ENCODE results near the gene TCEANC.
"Not testable (repeated sequence)": the region's sequence is repeated elsewhere in the genome, so short reads cannot be mapped to it uniquely, and the experiment has no call there.

Gene TCEANC

GRCh38 chrX:13645464-13646153 lies 7.3 kb upstream of the TCEANC start:
- Histone ChIP-seq H3K27me3 (ENCODE audit: control insufficient read depth, insufficient read depth, low read length) (no peaks in the 10 kb centered on the region), H3K9ac (ENCODE audit: low read length) (no peak overlapping the region), H3K36me3 (ENCODE audit: control insufficient read depth, insufficient read depth, low read length) (no peaks in the 10 kb centered on the region), H3K9me3 (ENCODE audit: control insufficient read depth, low read length) (no peaks in the 10 kb centered on the region), H3K4me1 (ENCODE audit: control insufficient read depth, insufficient read depth, low read length) (no peaks in the 10 kb centered on the region), H3K4me3 (ENCODE audit: low read length) (no peak overlapping the region)

DNA sequence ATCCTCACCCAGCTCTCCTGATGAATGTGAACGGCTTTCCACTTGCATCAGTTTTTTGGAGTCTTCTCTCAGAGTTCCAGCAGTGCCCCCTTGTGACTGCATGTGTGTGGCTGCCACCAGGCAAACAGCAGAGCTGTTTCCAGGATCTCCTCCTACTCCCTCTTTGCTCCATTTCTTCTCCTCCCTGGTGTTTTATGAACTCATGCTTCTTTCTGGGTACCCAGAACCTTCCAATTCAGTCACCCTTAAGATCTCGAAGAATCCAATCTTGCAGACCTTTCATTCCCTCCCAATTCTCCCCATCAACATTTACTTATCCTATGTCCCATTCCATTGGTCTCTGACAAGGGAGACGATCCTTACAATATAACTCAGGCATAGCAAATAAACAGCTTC lies 6.8 kb upstream of the TCEANC start:
- Histone ChIP-seq H3K9ac (ENCODE audit: low read length) (no peak overlapping the region), H3K27me3 (ENCODE audit: control insufficient read depth, insufficient read depth, low read length) (no peaks in the 10 kb centered on the region), H3K9me3 (ENCODE audit: control insufficient read depth, low read length) (no peaks in the 10 kb centered on the region), H3K4me1 (ENCODE audit: control insufficient read depth, insufficient read depth, low read length) (no peaks in the 10 kb centered on the region), H3K4me3 (ENCODE audit: low read length) (no peak overlapping the region), H3K36me3 (ENCODE audit: control insufficient read depth, insufficient read depth, low read length) (no peaks in the 10 kb centered on the region)

DNA sequence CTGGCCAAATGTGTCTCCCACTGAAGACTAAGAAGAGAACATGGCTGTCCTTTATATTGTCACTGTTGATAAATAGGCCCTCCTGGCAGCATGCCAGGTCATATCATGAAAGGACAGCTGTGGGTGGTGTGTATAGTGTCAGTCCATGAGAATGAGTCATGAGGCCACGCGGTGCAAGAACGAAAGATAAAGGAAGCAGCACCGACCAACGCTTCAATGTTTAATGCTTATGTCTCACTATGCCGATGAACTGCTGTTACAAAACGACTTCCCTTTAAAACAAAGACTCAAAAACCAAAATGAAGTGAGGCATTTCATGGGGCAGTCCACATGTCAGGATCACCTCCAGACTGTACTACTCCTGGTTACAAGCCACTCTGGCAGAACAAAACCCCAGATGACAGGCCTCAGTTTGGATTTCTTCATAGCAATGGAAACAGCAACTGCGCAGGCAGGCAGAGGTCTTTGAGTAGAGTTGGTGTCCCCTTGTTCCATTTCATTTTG lies 5.2 kb upstream of the TCEANC start:
- no peaks in the 10 kb centered on the region for H3K27me3 ChIP-seq (ENCODE audit: control insufficient read depth, insufficient read depth, low read length)
- H3K36me3 ChIP-seq (ENCODE audit: control insufficient read depth, insufficient read depth, low read length), result no peaks in the 10 kb centered on the region
- no peak overlapping the region for H3K9ac ChIP-seq (ENCODE audit: low read length)
- H3K9me3 ChIP-seq (ENCODE audit: control insufficient read depth, low read length), result no peaks in the 10 kb centered on the region
- H3K4me1 ChIP-seq (ENCODE audit: control insufficient read depth, insufficient read depth, low read length), result no peaks in the 10 kb centered on the region
- H3K4me3 ChIP-seq (ENCODE audit: low read length), result no peak overlapping the region

- H3K36me3 ChIP-seq (ENCODE audit: control insufficient read depth, insufficient read depth, low read length); H3K4me3 ChIP-seq (ENCODE audit: low read length); H3K9ac ChIP-seq (ENCODE audit: low read length); H3K27me3 ChIP-seq (ENCODE audit: control insufficient read depth, insufficient read depth, low read length); H3K9me3 ChIP-seq (ENCODE audit: control insufficient read depth, low read length); H3K4me1 ChIP-seq (ENCODE audit: control insufficient read depth, insufficient read depth, low read length): not testable (repeated sequence)
These were observed 4.6 kb upstream of the TCEANC start for GRCh38 chrX:13648336-13648735.

DNA sequence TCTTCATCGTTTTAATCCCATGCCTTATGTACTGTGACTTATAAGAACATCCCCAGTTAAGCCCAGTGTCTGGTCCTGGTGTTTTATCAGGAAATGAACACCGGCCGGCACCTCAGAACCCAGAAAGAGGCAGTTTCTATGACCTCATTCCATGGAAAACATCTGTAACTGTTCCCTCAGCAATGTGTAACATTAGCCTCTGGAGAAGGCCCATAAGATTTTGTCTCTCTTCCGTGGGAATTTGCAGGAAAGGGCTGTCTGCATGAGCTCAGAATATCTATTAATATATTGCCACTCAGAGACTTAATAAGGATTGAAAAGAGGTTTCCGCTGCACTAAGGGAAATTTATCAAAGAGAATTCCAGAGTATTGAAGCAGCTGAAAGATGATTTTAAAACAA lies 3.1 kb upstream of the TCEANC start:
- H3K36me3 ChIP-seq (ENCODE audit: control insufficient read depth, insufficient read depth, low read length), result no peaks in the 10 kb centered on the region
- no peaks in the 10 kb centered on the region for H3K9me3 ChIP-seq (ENCODE audit: control insufficient read depth, low read length)
- no peaks in the 10 kb centered on the region for H3K27me3 ChIP-seq (ENCODE audit: control insufficient read depth, insufficient read depth, low read length)
- no peak overlapping the region for H3K4me3 ChIP-seq (ENCODE audit: low read length)
- no peak overlapping the region for H3K9ac ChIP-seq (ENCODE audit: low read length)
- no peaks in the 10 kb centered on the region for H3K4me1 ChIP-seq (ENCODE audit: control insufficient read depth, insufficient read depth, low read length)

DNA sequence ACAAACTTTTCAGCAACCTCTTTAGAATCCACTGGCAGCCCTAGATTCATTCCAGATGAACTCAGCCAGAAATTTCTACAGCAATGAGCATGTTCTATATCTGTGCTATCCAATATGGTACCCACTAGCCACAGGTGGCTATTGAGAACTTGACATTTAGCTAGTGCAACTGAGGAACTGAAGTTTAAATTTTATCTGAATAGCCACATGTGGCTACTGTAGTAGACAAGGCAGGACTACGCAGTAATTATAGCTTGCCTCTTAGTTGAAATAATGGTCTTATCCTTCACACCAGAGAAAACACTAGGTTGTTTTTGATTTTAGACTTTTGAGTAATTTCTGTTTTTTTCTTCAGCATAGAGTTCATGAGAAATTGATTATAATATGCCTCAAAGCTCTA lies 2.6 kb upstream of the TCEANC start:
- Histone ChIP-seq H3K27me3 (ENCODE audit: control insufficient read depth, insufficient read depth, low read length) (no peaks in the 10 kb centered on the region), H3K4me3 (ENCODE audit: low read length) (no peak overlapping the region), H3K36me3 (ENCODE audit: control insufficient read depth, insufficient read depth, low read length) (no peaks in the 10 kb centered on the region), H3K9ac (ENCODE audit: low read length) (no peak overlapping the region), H3K4me1 (ENCODE audit: control insufficient read depth, insufficient read depth, low read length) (no peaks in the 10 kb centered on the region), H3K9me3 (ENCODE audit: control insufficient read depth, low read length) (no peaks in the 10 kb centered on the region)

GRCh38 chrX:13651150-13651549 lies 1.8 kb upstream of the TCEANC start:
- H3K36me3 ChIP-seq (ENCODE audit: control insufficient read depth, insufficient read depth, low read length), result no peaks in the 10 kb centered on the region
- no peaks in the 10 kb centered on the region for H3K27me3 ChIP-seq (ENCODE audit: control insufficient read depth, insufficient read depth, low read length)
- no peaks in the 10 kb centered on the region for H3K4me1 ChIP-seq (ENCODE audit: control insufficient read depth, insufficient read depth, low read length)

GRCh38 chrX:13652287-13652793 lies 601 bp upstream of the TCEANC start:
- H3K9ac ChIP-seq (ENCODE audit: low read length), result peak overlapping the region; percentile 27
- H3K4me1 ChIP-seq (ENCODE audit: control insufficient read depth, insufficient read depth, low read length), result no peaks in the 10 kb centered on the region
- no peaks in the 10 kb centered on the region for H3K27me3 ChIP-seq (ENCODE audit: control insufficient read depth, insufficient read depth, low read length)
- no peaks in the 10 kb centered on the region for H3K9me3 ChIP-seq (ENCODE audit: control insufficient read depth, low read length)
- H3K4me3 ChIP-seq (ENCODE audit: low read length), result no peak overlapping the region
- no peaks in the 10 kb centered on the region for H3K36me3 ChIP-seq (ENCODE audit: control insufficient read depth, insufficient read depth, low read length)

More at GRCh38 chrX:13651150-13651549, 1.8 kb upstream of the TCEANC start:
- no peak overlapping the region for H3K4me3 ChIP-seq (ENCODE audit: low read length)
- H3K9me3 ChIP-seq (ENCODE audit: control insufficient read depth, low read length), result no peaks in the 10 kb centered on the region
- no peak overlapping the region for H3K9ac ChIP-seq (ENCODE audit: low read length)

DNA sequence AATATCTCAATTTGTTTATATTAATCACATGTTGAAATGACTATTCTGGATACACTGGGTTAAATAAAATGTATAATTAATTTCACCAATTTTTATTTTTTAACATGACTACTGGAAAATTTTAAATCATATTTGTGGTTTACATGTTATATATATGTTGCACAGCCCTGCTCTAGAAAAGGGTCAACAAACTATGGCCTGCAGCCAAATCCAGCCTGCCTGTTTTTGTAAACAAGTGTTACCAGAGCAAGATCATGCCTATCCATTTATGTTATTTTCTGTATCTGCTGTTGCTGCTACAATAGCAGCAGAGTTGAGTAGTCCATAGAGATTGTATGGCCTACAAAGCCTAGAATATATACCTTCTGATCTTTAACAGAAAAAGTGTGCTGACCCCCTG lies 1.2 kb downstream of the TCEANC start:
- Histone ChIP-seq H3K9me3 (ENCODE audit: control insufficient read depth, low read length) (no peaks in the 10 kb centered on the region), H3K4me3 (ENCODE audit: low read length) (no peak overlapping the region), H3K9ac (ENCODE audit: low read length) (no peak overlapping the region), H3K4me1 (ENCODE audit: control insufficient read depth, insufficient read depth, low read length) (no peaks in the 10 kb centered on the region), H3K36me3 (ENCODE audit: control insufficient read depth, insufficient read depth, low read length) (no peaks in the 10 kb centered on the region), H3K27me3 (ENCODE audit: control insufficient read depth, insufficient read depth, low read length) (no peaks in the 10 kb centered on the region)

DNA sequence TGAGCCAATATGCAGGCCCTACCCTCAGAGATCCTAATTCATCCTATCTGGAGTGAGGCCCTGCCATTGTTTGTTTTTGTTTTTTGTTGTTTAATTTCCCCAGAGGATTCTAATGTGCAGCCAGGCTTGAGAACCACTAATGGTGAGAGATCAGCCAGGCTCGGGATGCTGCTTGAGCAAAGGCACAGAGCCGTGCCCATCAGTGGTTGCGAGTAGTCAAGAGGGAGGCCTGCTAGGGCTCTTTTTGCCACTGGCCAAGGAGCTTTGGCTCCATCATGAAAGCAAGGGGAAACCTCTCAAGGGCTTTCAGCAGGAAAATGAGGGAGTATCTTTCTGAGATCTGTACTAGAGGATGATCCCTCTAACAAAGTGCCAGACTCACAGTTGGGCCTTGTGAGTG lies 2.7 kb downstream of the TCEANC start:
- Histone ChIP-seq H3K4me1 (ENCODE audit: control insufficient read depth, insufficient read depth, low read length) (no peaks in the 10 kb centered on the region), H3K9ac (ENCODE audit: low read length) (no peak overlapping the region), H3K4me3 (ENCODE audit: low read length) (no peak overlapping the region), H3K9me3 (ENCODE audit: control insufficient read depth, low read length) (no peaks in the 10 kb centered on the region), H3K36me3 (ENCODE audit: control insufficient read depth, insufficient read depth, low read length) (no peaks in the 10 kb centered on the region), H3K27me3 (ENCODE audit: control insufficient read depth, insufficient read depth, low read length) (no peaks in the 10 kb centered on the region)

DNA sequence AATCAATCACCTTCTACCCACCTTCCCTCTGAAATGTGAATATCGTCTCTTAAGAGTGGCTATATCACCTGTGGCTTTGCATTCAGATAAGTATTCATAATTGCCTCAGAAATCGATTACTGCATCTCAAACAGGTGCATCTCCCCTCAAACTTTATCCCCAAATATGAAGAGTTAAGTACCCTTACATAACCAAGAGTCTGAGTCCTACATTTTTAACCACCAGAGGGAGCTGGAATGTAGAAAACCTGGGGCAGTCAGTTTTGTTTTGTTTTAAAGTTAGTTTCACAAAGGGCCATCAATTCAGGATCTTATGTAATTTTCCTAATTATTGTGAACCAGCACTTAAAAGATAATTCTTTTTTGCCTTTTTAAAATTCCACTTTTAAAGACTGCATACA lies 5.7 kb downstream of the TCEANC start:
- no peaks in the 10 kb centered on the region for H3K27me3 ChIP-seq (ENCODE audit: control insufficient read depth, insufficient read depth, low read length)
- H3K9me3 ChIP-seq (ENCODE audit: control insufficient read depth, low read length), result no peaks in the 10 kb centered on the region
- H3K36me3 ChIP-seq (ENCODE audit: control insufficient read depth, insufficient read depth, low read length), result no peaks in the 10 kb centered on the region
- H3K4me1 ChIP-seq (ENCODE audit: control insufficient read depth, insufficient read depth, low read length), result no peaks in the 10 kb centered on the region
- no peak overlapping the region for H3K9ac ChIP-seq (ENCODE audit: low read length)
- no peak overlapping the region for H3K4me3 ChIP-seq (ENCODE audit: low read length)

- Histone ChIP-seq H3K9me3 (ENCODE audit: control insufficient read depth, low read length) (no peaks in the 10 kb centered on the region), H3K27me3 (ENCODE audit: control insufficient read depth, insufficient read depth, low read length) (no peaks in the 10 kb centered on the region), H3K9ac (ENCODE audit: low read length) (no peak overlapping the region), H3K4me3 (ENCODE audit: low read length) (no peak overlapping the region), H3K4me1 (ENCODE audit: control insufficient read depth, insufficient read depth, low read length) (no peaks in the 10 kb centered on the region), H3K36me3 (ENCODE audit: control insufficient read depth, insufficient read depth, low read length) (no peaks in the 10 kb centered on the region)
These were observed 6.1 kb downstream of the TCEANC start for GRCh38 chrX:13659063-13659462.

Data from mucosa of stomach (tissue), 1 donor.